ENCODE measurements around the gene KCNMA1.

The KCNMA1 gene

GRCh38 chr10:77117501-77117900 lies 520.1 kb downstream of the KCNMA1 start:
- H3K4me3 ChIP-seq (ENCODE audit: low read depth, low read length), result no peak overlapping the region
- TF ChIP-seq, protein P1, sequence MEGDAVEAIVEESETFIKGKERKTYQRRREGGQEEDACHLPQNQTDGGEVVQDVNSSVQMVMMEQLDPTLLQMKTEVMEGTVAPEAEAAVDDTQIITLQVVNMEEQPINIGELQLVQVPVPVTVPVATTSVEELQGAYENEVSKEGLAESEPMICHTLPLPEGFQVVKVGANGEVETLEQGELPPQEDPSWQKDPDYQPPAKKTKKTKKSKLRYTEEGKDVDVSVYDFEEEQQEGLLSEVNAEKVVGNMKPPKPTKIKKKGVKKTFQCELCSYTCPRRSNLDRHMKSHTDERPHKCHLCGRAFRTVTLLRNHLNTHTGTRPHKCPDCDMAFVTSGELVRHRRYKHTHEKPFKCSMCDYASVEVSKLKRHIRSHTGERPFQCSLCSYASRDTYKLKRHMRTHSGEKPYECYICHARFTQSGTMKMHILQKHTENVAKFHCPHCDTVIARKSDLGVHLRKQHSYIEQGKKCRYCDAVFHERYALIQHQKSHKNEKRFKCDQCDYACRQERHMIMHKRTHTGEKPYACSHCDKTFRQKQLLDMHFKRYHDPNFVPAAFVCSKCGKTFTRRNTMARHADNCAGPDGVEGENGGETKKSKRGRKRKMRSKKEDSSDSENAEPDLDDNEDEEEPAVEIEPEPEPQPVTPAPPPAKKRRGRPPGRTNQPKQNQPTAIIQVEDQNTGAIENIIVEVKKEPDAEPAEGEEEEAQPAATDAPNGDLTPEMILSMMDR (IDR thresholded peaks at IDR 0.05; ENCODE audit: low read depth, low read length), result no peak

GRCh38 chr10:77116904-77117303 lies 520.7 kb downstream of the KCNMA1 start:
- TF ChIP-seq, protein P1 (IDR thresholded peaks at IDR 0.05; ENCODE audit: low read depth, low read length), result no peak

DNA sequence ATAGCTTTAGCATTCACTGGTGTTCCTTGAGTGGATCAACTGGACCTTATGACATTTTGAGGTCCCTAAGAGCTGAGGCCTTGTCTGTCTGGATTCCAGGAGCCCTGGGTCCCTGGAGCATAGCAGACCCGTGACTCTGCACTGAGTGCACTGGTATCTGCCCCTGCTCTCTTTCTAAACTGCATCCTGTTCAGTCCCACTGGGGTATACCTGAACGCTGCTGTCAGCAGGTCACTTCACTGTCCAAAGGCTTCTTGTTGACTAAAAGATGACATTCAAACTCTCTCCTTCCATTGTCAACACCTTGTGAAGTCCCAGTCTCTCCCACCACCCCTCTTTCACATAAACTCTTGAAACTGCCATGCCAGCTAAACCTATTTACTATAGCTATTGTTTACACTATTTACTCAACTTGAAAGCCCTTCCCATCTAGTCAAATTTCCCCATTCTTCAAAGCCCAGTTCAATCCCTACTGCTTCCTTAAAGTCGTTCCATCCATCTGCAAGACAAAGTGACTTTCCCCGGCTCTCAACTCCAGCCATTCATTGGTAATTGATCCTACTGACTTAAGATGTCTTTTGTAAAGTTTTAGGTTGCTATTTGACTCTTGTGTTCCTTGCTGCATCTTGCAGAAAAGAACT lies 523.3 kb downstream of the KCNMA1 start:
- H3K4me3 ChIP-seq (ENCODE audit: low read depth, low read length), result no peak overlapping the region
- TF ChIP-seq, protein P1 (IDR thresholded peaks at IDR 0.05; ENCODE audit: low read depth, low read length), result no peak

More at GRCh38 chr10:77116904-77117303, 520.7 kb downstream of the KCNMA1 start:
- H3K4me3 ChIP-seq (ENCODE audit: low read depth, low read length), result no peak overlapping the region

DNA sequence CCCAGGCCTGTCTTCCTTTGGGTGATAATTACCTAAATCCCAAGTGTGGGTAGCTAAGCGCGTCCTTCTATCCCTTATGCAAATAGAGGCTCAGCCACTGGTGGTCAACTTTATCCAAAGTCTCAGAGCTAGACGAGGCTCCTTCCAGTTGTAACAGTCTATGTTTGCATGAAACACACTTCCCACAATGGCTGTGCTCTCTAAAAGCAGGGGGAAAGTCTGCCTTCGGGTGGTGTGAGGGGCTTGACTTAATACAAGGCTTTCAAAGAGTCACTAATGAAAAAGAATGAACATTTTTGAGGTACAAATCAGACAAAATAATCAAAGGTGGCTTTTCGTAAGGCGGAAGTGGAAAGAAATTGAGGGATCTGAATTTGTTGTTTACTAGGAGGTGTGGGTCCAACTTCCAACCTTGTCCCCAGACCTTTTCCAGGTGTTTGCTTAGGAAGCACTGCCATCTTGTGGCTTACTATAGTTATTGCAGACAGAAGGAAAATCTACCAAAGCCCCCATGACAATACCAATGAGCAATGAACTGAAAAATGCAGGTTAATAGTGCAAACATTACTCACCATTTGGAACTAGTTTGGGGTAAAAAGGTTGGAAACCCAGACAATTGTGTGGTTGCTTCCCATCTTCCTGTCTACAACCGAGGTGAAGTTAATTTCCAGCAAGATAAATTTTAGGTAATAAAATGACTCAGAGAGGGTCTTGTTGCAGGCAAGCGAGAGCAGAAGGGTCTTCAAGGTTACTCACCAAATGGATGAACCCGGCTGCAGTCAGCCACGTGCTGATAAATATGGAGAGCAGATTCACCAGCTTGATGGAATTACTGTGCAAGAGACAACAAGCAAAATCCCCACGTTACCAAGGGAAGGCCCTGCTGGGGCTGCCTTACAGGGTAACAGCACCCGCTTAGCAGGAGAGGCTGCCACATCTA lies 525.7 kb downstream of the KCNMA1 start:
- TF ChIP-seq, protein P1 (IDR thresholded peaks at IDR 0.05; ENCODE audit: low read depth, low read length), result peak; percentile 67
- H3K4me3 ChIP-seq (ENCODE audit: low read depth, low read length), result no peak overlapping the region

DNA sequence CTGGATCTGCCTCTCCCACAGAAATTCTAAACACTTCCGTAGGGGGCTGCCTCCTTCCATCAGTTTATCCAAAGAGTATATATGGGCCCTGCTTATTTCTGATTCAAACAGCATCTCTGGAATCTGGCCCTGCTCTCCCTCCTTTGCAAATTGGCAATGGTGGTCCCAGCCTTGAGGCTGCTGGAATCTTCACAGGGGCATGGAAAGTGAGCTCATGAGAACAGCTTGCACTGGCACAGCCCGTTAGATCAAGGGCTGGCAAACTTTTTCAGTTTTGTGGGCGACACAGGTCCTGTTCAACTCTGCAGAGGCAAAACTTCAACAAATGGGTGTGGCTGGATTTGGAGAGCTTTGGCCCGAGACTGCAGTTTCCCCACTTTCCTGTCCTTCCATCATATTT lies 526.9 kb downstream of the KCNMA1 start:
- no peak overlapping the region for H3K4me3 ChIP-seq (ENCODE audit: low read depth, low read length)
- TF ChIP-seq, protein P1 (IDR thresholded peaks at IDR 0.05; ENCODE audit: low read depth, low read length), result no peak

DNA sequence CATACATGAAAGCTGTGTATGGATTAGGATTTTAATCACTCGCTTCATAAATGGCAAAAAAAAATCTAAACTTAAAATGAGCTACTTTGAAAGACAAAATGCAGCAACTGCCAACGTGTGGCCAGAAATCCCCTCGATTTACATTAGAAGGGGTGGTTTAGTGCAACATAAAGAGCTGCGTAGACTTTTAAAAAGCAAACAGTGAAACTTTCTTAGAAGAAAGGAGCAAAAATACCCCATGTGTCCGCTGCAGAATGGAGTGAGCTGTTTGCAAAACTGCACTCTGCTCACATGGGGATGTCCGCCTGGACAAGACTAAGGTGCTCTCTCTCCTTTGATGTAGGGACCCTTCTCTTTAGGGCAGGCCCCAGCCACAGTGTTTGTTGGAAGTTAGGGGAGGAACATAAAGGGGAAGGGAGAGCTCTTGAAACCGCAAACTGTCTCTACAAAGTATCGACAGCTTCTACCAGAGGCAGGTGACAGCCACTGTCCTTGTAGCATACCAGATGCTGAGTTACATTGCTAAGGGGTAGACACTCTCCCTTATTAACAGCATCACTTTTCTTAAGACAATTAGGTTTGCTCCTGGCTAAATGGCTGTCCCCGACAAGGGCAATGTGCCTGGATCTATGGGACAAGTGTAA lies 528.1 kb downstream of the KCNMA1 start:
- no peak overlapping the region for H3K4me3 ChIP-seq (ENCODE audit: low read depth, low read length)
- TF ChIP-seq, protein P1 (IDR thresholded peaks at IDR 0.05; ENCODE audit: low read depth, low read length), result no peak
